ENCODE results near the gene RGS12. TPM values are rescaled to one million over a fixed set of nuclear protein-coding genes. Genes with fewer than 3 reads are reported as not detected.

RGS12 gene
- total RNA-seq, 4 donors from 2014 or later, result 9.1 to 22.6 (median 21.1) TPM

DNA sequence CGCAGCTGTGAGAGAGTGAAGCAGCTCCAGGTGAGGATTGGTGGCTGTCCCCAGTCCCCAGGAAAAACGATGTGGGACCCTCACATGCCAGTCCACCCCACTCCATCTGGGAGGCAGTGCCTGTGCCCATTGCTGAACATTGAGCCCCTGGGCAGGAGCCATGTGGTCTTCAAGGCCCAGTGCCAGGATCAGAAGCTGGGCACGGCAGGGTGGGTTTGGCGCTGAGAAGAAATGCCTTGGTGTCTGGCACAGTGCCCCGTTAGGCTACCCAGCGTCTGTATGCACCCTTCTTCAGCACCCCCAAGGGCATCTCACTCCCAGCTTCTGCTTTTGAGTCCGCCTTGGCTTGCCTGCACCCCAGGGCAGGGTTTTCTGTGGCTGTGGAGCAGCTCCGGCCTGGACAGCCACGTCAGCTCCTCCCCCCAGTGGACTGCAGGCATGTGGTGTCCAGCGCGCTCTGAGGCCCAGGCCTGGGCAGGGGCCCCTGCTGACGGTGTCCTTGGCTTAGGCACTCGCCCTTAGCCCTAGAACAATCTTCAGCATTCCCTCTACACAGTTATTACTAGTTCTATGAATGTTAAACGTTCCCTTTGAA, 28.6 kb downstream of the RGS12 start:
- H3K27ac ChIP-seq, result peak overlapping the region; percentile 87 to 96 (median 93)
- peaks cover 31 to 47% of the 10 kb centered on the region in 2 donors for H3K4me1 ChIP-seq
- DNase-seq (peak; percentile 55 to 71), ATAC-seq (peak; percentile 34 to 35)
- H3K27me3 ChIP-seq, result no peaks in the 10 kb centered on the region
- in situ Hi-C loops (cut with MboI; ENCODE audit: low sequenced_read_pairs in 4 of 4), result no loop called here
- H3K36me3 ChIP-seq, result peaks cover 0 to 11% of the 10 kb centered on the region in 2 donors
- TF ChIP-seq, protein P1, sequence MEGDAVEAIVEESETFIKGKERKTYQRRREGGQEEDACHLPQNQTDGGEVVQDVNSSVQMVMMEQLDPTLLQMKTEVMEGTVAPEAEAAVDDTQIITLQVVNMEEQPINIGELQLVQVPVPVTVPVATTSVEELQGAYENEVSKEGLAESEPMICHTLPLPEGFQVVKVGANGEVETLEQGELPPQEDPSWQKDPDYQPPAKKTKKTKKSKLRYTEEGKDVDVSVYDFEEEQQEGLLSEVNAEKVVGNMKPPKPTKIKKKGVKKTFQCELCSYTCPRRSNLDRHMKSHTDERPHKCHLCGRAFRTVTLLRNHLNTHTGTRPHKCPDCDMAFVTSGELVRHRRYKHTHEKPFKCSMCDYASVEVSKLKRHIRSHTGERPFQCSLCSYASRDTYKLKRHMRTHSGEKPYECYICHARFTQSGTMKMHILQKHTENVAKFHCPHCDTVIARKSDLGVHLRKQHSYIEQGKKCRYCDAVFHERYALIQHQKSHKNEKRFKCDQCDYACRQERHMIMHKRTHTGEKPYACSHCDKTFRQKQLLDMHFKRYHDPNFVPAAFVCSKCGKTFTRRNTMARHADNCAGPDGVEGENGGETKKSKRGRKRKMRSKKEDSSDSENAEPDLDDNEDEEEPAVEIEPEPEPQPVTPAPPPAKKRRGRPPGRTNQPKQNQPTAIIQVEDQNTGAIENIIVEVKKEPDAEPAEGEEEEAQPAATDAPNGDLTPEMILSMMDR (IDR thresholded peaks at IDR 0.05 in 4 of 5, conservative IDR thresholded peaks at IDR 0.05 in 1 of 5), result no peak
- no peak for TF ChIP-seq POLR2A (IDR thresholded peaks at IDR 0.05)
- H3K9me3 ChIP-seq, result no peaks in the 10 kb centered on the region
- no peak overlapping the region for H3K4me3 ChIP-seq
- intact Hi-C loops (cut with DNase I; ENCODE audit: low total_unique reads), result no loop called here

DNA sequence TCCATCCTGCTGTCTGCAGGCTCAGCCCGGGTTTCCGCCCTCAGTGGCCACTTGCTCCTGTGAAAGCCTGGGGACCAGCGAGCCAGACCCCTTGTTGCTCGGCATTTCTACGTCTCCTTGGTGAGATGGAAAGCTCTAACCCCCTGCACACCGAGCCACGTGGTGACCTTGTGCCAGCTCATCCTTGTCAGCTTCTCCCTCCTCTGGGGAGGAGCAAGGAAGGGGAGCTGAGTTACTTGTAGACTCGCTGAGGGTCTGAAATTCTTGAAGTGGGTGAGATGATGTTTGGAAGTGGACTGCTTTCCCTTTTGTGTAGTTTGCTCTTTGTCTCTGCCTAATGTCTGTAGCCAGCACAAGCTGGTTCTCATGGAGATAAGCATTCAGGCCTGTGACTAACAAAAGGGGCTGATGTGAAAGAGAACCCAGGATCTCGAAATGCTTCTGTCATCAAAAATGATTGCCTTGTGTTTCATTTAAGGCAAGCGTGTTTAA, 29.3 kb downstream of the RGS12 start:
- Histone ChIP-seq H3K27ac (peak overlapping the region; percentile 87 to 96 (median 93)), H3K27me3 (no peaks in the 10 kb centered on the region), H3K9me3 (no peaks in the 10 kb centered on the region), H3K4me3 (no peak overlapping the region), H3K36me3 (peaks cover 0 to 11% of the 10 kb centered on the region in 2 donors), H3K4me1 (peaks cover 31 to 49% of the 10 kb centered on the region in 2 donors)
- no peak for DNase-seq
- intact Hi-C loops (cut with DNase I; ENCODE audit: low total_unique reads) (no loop called here), in situ Hi-C loops (cut with MboI; ENCODE audit: low sequenced_read_pairs in 4 of 4) (no loop called here)
- peak in 1 of 2 donors; percentile 0 for ATAC-seq
- no peak for TF ChIP-seq POLR2A (IDR thresholded peaks at IDR 0.05)
- TF ChIP-seq, protein P1 (IDR thresholded peaks at IDR 0.05 in 4 of 5, conservative IDR thresholded peaks at IDR 0.05 in 1 of 5), result no peak

DNA sequence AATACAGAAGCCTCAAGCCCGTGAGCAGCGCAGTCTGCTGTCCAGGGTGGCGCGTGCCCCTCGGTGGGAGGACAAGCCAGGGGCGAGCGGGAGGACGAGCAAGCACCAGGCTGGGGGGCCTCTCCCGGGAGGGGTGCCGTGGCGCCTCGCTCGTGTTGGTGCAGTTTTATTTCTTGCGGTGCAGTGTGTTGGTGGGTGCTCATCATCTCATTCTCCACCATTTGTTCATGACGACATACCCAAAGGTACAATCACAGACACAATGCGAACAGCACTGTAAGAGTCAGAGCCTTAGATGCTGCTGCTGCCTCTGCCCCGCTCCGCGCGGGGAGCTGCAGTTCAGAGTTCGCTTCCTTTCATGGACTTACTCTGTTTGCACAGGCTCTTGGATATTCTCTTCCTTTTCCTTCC, 30.3 kb downstream of the RGS12 start:
- ATAC-seq (no peak), DNase-seq (no peak)
- in situ Hi-C loops (cut with MboI; ENCODE audit: low sequenced_read_pairs in 4 of 4), result no loop called here

DNA sequence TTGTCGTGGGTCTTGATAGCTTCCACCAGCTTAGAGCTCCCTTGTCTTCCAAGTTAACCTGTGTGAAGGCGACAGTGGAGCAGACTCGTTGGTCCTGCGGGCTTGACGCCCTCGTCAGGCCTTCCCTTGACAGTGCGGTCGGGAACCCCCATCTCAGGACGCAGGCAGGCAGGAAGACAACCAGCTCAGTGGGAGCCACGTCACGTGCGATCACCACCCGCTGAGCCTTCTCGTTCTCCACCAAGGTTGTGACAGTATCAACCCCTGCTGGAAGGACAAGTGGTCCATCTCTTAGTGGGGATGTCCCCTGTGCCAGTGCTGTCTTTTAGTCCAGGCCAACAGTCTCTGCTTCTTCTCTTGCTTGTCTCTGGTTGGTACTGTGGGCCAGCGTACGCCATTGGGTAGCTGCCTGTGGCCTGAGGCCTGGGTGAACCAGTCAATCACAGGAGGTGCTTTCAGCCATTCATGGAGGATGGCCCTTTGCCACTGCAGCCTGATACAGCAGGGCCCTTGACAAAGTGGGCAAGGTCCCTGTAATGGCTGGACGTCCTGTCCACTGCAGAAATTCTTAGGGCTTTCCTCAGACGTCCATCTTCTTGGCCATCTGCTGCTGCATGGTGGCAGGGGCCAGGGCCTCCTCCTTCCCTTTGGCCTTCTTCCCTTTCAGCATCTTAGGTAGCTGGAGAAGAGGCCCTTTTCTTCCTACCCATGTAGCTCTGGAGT, 31.4 kb downstream of the RGS12 start:
- DNase-seq (no peak), ATAC-seq (no peak)
- in situ Hi-C loops (cut with MboI; ENCODE audit: low sequenced_read_pairs in 4 of 4), result no loop called here
- Histone ChIP-seq H3K27ac (peak overlapping the region in 1 of 4 donors; percentile 42), H3K9me3 (no peaks in the 10 kb centered on the region), H3K27me3 (no peaks in the 10 kb centered on the region), H3K4me1 (peaks cover 35 to 55% of the 10 kb centered on the region in 2 donors), H3K4me3 (no peak overlapping the region), H3K36me3 (no peaks in the 10 kb centered on the region)
- TF ChIP-seq, protein P1 (IDR thresholded peaks at IDR 0.05 in 4 of 5, conservative IDR thresholded peaks at IDR 0.05 in 1 of 5), result no peak
- TF ChIP-seq POLR2A (IDR thresholded peaks at IDR 0.05), result no peak
- intact Hi-C loops (cut with DNase I; ENCODE audit: low total_unique reads), result no loop called here

More for the DNA sequence above, 30.3 kb downstream of the RGS12 start:
- Histone ChIP-seq H3K36me3 (peaks cover 0 to 3% of the 10 kb centered on the region in 2 donors), H3K4me3 (no peak overlapping the region), H3K4me1 (peaks cover 31 to 55% of the 10 kb centered on the region in 2 donors), H3K9me3 (no peaks in the 10 kb centered on the region), H3K27ac (peak overlapping the region in 1 of 4 donors; percentile 96), H3K27me3 (no peaks in the 10 kb centered on the region)
- TF ChIP-seq, protein P1 (IDR thresholded peaks at IDR 0.05 in 4 of 5, conservative IDR thresholded peaks at IDR 0.05 in 1 of 5), result no peak
- TF ChIP-seq POLR2A (IDR thresholded peaks at IDR 0.05), result no peak
- intact Hi-C loops (cut with DNase I; ENCODE audit: low total_unique reads), result no loop called here

Measured in gastrocnemius medialis (tissue), 4 donors.